IPS-18c (cell line): ENCODE results near the gene RBM10.

Source experiments
- H3K4me3 ChIP-seq: 2 replicates; pipeline ENCODE4 v1.7.0; 2013; ENCODE audit warnings: low read depth, mild to moderate bottlenecking, low read length, moderate library complexity; ENCODE audit not compliant: insufficient read depth
- H3K9me3 ChIP-seq: one replicate; pipeline ENCODE4 v1.6.1; 2013; ENCODE audit warnings: mild to moderate bottlenecking, low read length, moderate library complexity; ENCODE audit not compliant: control insufficient read depth, insufficient read depth

The RBM10 gene

DNA sequence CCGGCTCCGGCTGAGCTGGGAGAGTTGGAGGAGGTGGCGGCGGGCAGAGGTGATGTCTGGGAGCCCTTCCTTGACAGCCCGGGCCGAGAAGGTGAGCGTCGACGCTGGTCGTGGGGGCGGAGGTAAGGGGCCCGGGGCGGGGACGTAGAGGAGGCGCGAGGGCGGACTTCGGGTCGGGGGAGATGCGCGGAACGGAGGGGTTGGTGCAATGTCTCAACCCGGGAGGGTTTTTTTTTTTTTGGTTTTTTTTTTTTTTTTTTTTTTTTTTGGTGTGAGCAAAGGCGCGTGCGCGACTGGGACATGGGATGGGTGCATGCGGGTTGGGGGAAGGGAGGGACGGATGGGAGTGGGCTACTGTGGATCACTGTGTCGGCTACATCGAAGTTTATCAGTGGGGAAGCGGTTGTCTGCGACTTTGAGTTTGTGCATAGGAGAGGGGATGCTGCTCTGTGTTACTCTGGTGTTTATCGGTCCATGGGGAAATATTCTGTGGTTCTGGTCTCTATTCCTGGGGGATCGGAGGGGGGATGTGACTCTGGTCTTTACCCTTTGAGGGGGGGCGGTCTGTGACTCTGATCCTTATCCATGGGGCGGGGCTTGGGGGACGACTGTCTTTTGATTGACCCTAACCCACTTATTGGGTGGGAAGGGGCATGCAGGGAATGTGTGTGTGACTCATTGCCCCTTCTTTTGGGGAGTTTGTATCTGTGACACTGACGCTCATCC lies 537 bp downstream of the RBM10 start:
- peak overlapping the region; percentile 73 for H3K4me3 ChIP-seq
- peaks cover 4% of the 10 kb centered on the region for H3K9me3 ChIP-seq

DNA sequence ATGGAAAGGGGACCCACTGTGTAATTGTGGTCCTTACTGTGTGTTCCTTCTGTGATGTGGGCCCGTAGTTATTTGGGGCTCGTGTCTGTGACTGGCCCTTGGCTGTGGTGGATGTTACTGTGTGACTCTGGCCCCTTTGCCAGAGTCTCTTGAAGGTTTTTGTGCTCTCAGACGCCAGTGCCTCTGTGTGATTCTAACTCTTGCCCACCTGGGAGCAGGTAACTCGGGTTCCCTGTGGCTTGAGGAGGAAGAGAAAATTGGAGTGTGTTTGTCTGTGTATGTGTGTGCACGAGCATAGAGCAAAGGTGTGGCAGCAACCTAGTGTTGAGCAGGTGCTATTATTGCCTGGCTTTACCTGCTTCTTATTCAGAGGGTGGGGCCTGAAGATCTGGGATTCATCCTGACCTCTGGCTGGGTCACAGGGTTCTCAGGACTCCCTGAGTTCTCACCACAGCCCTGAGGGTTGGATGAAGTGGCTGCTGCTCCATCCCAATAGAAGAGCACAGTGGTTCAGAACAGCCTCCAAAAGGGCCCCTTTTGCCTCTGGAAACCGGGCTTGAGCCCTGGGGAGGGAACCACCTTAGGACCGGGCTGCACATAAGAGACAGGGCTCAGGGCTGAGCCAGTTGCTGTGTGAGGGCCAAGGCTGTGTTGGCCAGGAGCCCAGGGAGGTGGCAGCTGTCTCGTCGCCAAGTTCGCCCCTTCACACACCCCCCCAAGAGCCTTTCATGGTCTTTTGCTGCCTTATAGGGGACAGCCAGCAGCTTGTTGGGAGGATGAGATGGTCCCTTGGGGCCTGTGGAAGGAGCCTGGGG lies 1.3 kb downstream of the RBM10 start:
- no peaks in the 10 kb centered on the region for H3K9me3 ChIP-seq
- peak overlapping the region; percentile 73 for H3K4me3 ChIP-seq

DNA sequence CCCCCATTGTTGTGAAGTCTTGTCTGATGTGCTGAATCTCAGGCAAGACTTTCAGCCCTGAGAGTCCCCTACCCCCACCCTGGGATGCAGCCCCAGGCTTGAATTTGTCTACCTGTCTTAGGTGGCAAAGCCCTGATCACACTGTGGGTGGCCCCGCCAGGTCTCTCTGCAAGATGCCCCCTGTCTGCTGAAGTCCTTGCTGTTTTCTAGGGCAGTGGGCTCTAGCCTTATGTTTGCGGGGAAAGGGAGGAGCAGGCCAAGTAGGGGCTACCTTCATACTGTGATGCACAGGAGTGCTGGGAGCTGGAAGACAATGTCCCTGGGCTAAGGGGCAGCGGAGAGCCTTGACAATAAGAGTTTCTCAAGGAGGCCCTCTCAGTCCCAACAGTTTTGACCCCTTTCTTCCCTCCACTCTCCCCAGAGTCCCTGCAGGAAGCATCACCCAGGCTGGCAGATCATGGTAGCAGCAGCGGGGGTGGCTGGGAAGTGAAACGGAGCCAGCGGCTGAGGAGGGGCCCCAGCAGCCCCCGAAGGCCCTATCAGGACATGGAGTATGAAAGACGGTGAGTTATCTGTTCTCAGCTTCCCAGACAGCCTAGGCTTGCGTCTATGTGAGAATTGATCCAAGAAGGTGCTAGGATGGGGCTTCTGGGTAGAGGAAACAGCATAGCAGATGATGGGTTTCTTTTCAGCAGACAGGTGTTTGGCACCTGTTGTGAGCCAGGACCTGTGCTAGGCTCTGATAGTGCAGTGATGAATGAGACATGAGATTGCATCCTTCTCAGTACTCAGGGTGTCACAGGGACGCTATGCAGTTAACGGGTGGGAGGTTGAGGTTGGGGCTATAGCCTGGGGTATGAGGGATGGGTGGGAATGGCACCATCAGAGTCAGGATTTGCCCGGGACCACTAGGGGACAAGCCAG lies 2.2 kb downstream of the RBM10 start:
- Histone ChIP-seq H3K9me3 (peaks cover 2% of the 10 kb centered on the region), H3K4me3 (peak overlapping the region; percentile 73; the same call in 1 of the 2 replicates)

DNA sequence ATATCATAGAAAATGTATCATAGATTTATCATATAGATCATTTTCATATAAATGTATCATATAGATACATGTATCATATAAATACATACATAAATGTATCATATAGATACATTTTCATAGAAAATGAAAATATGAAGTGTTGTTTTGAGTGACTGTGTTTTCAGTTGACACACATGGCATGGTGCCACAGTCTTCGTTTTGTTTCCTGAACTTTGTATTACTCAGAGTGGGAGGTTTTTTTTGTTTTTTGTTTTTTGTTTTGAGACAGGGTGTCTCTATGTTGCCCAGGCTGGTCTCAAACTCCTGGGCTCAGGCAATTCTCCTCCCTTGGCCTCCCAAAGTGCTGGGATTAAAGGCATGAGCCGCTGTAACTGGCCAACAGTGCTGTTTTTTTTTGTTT lies 3.9 kb downstream of the RBM10 start:
- Histone ChIP-seq H3K4me3 (no peak overlapping the region), H3K9me3 (peaks cover 2% of the 10 kb centered on the region)

DNA sequence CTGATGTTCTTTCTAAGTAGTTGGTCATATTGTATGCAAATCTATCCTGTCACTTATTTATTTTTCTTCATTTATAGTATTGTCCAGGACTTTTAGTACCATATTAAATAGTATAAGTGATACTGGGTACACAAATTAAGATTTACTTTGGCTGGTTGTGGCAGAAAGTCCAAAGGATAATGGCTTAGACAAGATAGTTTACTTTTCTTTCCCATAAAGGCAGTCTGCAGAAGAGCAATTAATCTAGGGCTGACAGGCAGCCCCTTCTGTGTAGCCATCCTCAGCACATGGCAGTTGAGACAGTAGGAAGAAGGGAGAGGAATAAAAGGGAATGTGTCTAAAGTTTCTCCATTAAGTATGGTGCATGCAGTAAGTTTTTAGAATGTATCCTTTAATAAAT lies 6.4 kb downstream of the RBM10 start:
- H3K9me3 ChIP-seq = peaks cover 4% of the 10 kb centered on the region
- no peak overlapping the region for H3K4me3 ChIP-seq

DNA sequence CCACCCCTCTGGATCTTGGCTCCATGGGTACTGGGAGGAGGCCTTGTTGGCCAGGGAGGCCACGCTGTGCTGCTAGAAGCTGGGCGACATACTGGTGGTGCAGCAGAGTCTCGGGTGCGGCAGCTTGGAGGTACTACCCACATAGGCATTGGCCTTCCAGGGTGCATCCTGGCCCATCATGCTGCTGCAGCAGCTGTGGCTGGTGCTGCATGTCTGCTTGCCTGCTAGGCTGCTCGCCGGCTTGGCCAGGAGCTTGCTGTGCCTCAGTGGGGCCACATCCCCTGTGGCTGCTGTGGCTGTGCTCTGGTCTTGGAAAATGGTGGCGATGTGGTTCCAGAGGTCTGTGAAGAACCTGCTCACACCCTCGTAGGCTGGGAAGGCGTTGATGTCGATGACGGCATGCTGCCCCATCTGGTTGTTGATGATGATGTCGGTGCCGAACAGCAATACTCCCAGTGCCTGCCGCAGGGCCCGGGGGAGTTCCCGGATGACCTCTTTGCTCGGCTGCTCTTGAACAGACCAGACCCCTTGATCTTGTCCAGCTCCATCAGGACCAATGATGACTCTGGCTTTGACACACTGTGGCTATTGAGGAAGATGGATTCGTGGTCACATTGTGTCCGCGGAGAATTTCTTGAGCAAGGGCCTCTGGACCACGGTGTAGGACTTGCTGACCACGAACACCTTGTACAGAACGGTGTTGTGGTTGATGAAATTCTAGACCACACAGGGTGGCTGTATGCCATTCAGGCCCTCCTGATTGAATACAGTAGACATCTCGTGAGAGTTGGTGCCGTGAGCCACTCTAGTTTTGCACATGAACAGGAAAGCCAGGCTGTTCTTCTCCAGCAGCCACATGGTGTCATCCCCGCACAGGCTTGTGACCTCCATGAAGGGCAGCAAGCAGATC lies 11.8 kb downstream of the RBM10 start:
- H3K9me3 ChIP-seq = peaks cover 5% of the 10 kb centered on the region
- H3K4me3 ChIP-seq = no peak overlapping the region; the same call in 1 of the 2 replicates

DNA sequence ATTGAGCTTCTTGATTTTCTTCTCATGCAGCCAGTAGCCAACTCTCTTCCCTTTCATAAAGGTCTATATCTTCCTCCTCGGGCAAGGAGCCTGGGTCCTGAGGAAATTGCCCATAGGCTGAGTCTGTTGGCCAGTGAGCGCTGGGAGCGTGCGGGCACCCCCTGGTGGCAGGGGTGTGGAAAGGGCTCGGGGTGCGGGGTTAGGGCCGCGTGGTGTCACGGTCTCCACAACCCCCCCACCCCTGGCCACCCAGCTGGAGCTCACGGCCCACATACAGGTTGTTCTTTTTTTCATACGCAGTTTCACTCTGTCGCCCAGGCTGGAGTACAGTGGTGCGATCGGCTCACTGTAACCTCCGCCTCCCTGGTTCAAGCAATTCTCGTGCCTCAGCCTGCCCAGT lies 13.1 kb downstream of the RBM10 start:
- H3K4me3 ChIP-seq = no peak overlapping the region
- peaks cover 5% of the 10 kb centered on the region for H3K9me3 ChIP-seq

DNA sequence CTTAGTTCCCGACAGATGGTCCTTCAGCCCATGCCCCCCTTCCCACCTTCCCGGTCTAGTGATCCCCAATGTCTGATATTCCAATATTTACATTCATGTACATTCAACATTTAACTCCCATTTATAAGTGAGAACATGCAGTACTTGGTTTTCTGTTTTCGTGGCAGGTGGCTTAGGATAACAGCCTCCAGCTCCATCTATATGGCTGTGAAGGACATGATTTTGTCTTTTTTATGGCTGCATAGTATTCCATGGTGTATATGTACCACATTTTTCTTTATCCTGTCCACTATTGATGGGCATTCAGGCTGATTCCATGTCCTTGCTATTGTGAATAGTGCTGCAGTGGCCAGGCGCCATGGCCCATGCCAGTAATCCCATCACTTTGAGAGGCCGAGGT lies 13.8 kb downstream of the RBM10 start:
- H3K4me3 ChIP-seq = no peak overlapping the region
- peaks cover 5% of the 10 kb centered on the region for H3K9me3 ChIP-seq

DNA sequence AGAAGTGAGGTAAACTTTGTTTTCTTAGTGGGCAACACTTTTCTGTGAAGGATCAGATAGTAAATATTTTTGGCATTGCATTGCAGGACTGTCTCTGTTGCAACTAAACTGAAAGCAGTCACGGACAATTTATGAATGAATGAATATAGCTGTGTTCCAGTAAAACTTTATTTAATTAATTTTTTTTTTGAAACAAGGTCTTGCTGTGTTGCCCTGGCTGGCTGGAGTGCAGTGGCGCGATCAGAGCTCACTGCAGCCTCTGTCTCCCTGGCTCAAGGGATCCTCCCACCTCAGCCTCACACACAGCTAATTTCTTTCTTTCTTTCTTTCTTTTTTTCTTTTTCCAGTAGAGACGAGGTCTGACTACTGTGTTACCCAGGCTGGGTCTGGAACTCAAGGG lies 15.8 kb downstream of the RBM10 start:
- Histone ChIP-seq H3K9me3 (peaks cover 5% of the 10 kb centered on the region), H3K4me3 (no peak overlapping the region)

DNA sequence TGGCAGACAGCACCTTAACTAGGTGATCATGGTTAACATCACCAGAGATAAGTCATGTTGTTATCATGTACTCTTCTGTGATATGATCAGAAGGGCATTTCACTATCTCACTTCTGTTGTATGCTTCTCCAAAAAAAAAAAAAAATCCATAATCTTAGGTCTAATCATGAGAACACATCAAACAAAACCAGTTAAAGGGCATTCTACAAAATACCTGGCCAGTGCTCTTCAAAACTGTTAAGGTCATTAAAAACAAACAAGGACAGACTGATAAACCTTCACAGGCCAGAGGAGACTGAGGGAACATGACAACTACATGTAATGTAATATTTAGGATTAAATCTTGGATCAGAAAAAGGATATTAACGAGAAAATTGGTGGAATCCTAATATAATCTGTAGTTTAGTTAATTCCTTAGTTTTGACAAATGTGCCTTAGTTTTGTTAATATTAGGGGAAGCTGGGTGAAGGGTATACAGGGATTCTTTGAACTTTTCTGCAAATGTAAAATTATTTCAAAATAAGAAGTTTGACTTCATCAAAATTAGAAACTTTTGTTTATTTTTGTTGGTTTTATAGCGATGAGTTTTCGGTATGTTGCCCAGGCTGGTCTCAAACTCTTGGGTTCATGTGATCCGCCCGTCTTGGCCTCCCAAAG lies 18.0 kb downstream of the RBM10 start:
- Histone ChIP-seq H3K9me3 (peaks cover 5% of the 10 kb centered on the region), H3K4me3 (no peak overlapping the region)

DNA sequence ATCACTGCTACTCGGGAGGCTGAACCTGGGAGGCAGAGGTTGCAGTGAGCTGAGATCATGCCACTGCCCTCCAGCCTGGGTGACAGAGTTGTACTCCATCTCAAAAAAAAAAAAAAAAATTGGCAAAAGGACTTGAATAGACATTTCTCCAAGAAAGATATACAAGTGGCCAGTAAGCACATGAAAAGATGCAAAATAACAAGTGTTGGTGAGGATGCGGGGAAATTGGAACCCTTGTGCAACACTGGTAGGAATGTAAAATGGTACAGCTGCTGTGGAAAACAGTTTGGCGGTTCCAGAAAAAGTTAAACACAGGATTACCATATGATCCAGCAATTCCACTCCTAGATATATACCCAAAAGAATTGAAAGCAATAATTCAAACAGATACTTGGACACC lies 19.4 kb downstream of the RBM10 start:
- peaks cover 2% of the 10 kb centered on the region for H3K9me3 ChIP-seq

DNA sequence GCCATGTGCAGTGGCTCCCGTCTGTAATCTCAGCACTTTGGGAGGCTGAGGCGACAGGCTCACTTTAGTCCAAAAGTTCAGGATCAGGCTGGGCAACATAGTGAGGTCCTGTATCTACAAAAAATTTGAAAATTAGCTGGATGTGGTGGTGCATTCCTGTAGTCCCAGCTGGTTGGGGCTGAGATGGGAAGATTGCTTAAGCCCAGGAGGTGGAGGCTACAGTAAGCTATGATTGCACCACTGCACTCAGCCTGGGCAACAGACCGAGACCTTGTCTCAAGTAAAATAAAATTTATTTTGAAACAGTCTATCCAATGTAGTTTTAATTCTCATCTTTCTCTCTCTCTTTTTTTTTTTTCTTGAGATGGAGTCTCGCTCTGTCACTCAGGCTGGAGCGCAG lies 21.1 kb downstream of the RBM10 start:
- no peak overlapping the region for H3K4me3 ChIP-seq
- H3K9me3 ChIP-seq = peaks cover 2% of the 10 kb centered on the region

More for the DNA sequence above, 19.4 kb downstream of the RBM10 start:
- H3K4me3 ChIP-seq = no peak overlapping the region

DNA sequence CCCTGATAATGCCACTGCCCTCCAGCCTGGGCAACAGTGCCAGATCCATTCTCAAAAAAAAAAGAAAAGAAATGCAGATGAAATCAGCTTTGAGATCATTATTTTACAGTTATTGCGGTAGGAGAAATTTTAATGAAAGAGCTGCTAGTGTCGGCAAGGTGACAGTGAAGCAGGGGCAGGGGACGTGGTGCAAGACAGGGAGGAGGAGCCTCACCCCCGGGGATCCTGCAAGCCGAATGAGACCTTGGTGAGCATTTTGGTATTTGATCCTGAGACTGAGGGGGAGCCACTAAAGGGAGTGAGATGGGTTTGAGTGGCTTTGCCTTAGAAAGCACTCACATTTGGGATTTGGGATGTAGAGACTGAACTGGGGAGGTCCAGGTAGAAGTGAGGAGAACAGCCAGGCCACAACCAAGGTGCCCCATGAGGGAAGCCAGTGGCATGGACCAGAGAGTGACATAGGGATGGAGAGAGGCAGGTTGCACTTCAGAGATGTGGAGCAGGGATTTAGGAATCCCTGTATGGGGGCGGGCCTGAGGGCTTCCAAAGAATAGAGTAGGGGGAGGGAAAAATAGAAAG lies 23.6 kb downstream of the RBM10 start:
- peaks cover 4% of the 10 kb centered on the region for H3K9me3 ChIP-seq

DNA sequence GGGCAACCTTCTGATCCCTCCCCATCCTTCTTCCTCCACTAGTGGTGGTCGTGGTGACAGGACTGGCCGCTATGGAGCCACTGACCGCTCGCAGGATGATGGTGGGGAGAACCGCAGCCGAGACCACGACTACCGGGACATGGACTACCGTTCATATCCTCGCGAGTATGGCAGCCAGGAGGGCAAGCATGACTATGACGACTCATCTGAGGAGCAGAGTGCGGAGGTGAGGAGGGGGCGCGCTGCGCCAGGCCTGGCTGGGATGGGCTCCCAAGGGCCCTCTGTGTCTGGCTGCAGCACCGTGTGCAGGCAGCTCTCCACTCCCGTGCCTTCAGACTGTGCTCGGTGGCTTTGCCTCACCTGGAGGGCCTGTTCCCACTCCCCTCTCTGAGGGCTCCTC lies 24.3 kb downstream of the RBM10 start:
- H3K4me3 ChIP-seq = no peak overlapping the region

More for the DNA sequence above, 23.6 kb downstream of the RBM10 start:
- H3K4me3 ChIP-seq = no peak overlapping the region

DNA sequence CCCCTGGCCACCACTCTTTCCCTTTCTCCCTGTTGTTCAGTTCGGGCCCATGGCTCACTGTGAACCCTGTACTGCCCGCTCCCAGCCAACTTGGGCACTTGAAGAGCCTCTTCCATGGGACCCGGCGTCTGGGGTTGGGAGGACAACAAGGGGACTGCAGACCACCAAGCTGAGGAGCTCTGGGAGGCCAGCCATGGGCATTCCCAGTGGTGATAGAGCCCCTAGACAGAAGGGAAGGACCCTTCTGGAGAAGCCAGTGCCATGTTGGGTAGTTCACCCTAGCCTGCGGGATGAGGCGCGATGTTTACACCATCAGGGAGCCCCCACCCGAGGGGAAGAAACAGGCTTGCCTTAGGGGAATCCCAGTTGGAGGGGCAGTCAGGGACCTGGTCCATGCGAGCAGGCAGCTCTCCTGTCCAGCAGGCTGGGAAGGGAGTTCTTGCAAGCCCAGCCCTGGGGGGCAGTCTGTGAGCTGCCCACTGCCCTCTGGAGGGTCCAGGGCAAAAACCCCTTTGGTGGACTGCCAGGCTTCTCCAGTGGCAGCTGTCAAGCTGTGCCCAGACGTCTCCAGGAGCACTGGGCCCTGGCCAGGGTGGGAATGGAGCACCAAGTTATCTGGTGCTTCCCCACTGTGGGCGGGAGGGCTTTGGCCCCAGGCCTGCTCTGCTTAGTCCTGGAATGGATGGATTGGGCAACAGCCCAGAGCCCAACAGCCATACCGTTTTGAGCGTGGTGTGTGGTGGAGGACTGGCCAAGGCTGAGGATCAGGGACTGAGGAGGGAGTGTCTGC lies 24.9 kb downstream of the RBM10 start:
- peaks cover 2% of the 10 kb centered on the region for H3K9me3 ChIP-seq

More for the DNA sequence above, 24.3 kb downstream of the RBM10 start:
- peaks cover 4% of the 10 kb centered on the region for H3K9me3 ChIP-seq

More for the DNA sequence above, 24.9 kb downstream of the RBM10 start:
- no peak overlapping the region for H3K4me3 ChIP-seq
